DMS 273 (cell line): ENCODE measurements around the gene PPP2R5D.
"Not testable (repeated sequence)": the region's sequence is repeated elsewhere in the genome, so short reads cannot be mapped to it uniquely, and the experiment has no call there.

ENCODE experiments used
- DNase-seq: peaks from one replicate; lab custom pipeline; 2025; ENCODE audit not compliant: unreplicated experiment; lab: John Stamatoyannopoulos, UW

The PPP2R5D gene

GRCh38 chr6:43021270-43022047 lies 37.1 kb downstream of the PPP2R5D start, which contains the start of gene RRP36:
Gene RRP36, plus strand, starts transcription at chr6:43021623. Its CDS starts 32 bp downstream, at chr6:43021655.
- peak; percentile 94 for DNase-seq

- DNase-seq = no peak
These were observed 40.1 kb downstream of the PPP2R5D start for GRCh38 chr6:43024436-43024835.

- no peak for DNase-seq
These were observed 42.0 kb downstream of the PPP2R5D start for GRCh38 chr6:43026365-43026764.

- no peak for DNase-seq
These were observed 44.8 kb downstream of the PPP2R5D start for GRCh38 chr6:43029120-43029519.

- DNase-seq = no peak
These were observed 48.0 kb downstream of the PPP2R5D start for GRCh38 chr6:43032326-43032725.

- no peak for DNase-seq
These were observed 49.3 kb downstream of the PPP2R5D start for GRCh38 chr6:43033496-43034189.

GRCh38 chr6:43034190-43034525 lies 49.8 kb downstream of the PPP2R5D start:
- no peak for DNase-seq

GRCh38 chr6:43035495-43036194 lies 51.3 kb downstream of the PPP2R5D start:
- no peak for DNase-seq

- DNase-seq = no peak
These were observed 52.3 kb downstream of the PPP2R5D start for GRCh38 chr6:43036712-43037111.

- DNase-seq = no peak
These were observed 52.8 kb downstream of the PPP2R5D start for GRCh38 chr6:43037197-43037596.

GRCh38 chr6:43037706-43038105 lies 53.3 kb downstream of the PPP2R5D start:
- no peak for DNase-seq

- no peak for DNase-seq
These were observed 54.4 kb downstream of the PPP2R5D start for GRCh38 chr6:43038727-43039126.

- no peak for DNase-seq
These were observed 56.3 kb downstream of the PPP2R5D start for GRCh38 chr6:43040542-43041257.

- not testable (repeated sequence) for DNase-seq
These were observed 57.1 kb downstream of the PPP2R5D start for GRCh38 chr6:43041475-43041874.

GRCh38 chr6:43043310-43043709 lies 58.9 kb downstream of the PPP2R5D start:
- DNase-seq = no peak

GRCh38 chr6:43045371-43045930 lies 61.1 kb downstream of the PPP2R5D start:
- no peak for DNase-seq

GRCh38 chr6:43047998-43048397 lies 63.6 kb downstream of the PPP2R5D start:
- DNase-seq = no peak

- no peak for DNase-seq
These were observed 66.6 kb downstream of the PPP2R5D start for GRCh38 chr6:43050981-43051380.

GRCh38 chr6:43052225-43052841 lies 68.0 kb downstream of the PPP2R5D start:
- no peak for DNase-seq

- DNase-seq = peak; percentile 59
These were observed 68.6 kb downstream of the PPP2R5D start for GRCh38 chr6:43052842-43053544.
